ENCODE results near the gene HBD.

DNA sequence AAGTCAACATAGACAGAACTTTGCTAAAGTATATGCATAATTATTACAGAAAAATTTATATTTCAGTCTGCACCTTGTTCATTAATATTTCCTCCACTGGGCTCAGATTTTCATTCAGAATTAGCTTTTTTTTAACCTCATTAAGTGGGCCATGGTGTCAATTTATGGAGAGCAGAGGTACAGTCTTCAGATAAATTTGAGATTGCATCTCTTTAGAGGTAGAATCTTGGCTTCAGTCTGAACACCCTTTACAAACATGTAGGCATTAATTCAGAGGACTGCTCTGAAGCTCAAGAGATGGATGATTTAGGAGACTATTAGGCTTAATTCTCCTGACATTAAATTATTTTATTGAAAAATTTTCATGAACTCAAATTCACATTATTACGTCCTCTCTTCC, 4.0 kb downstream of the HBD start:
- no peak for TF ChIP-seq MXI1 (IDR thresholded peaks at IDR 0.05; ENCODE audit: low read depth, low read length)
- TF ChIP-seq, protein P1, sequence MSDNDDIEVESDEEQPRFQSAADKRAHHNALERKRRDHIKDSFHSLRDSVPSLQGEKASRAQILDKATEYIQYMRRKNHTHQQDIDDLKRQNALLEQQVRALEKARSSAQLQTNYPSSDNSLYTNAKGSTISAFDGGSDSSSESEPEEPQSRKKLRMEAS (IDR thresholded peaks at IDR 0.05; ENCODE audit: low read depth): no peak

All from SK-N-SH (cell line).